ENCODE results near the gene ACSBG1.

GRCh38 chr15:78130466-78131294 is 103.7 kb downstream of the ACSBG1 start:
- TF ChIP-seq CTCF (IDR thresholded peaks at IDR 0.05), result no peak
- no peak for TF ChIP-seq POLR2A (IDR thresholded peaks at IDR 0.05)
